Caco-2 (cell line): ENCODE data around the gene MKRN2. TPM values are rescaled to one million over a fixed set of nuclear protein-coding genes. Genes with fewer than 3 reads are reported as not detected.
A peak's percentile ranks its signal among the peaks of the same experiment; 100 is the strongest.

ENCODE experiments used
- BruUV-seq: library from RNA; stranded (reverse); fragments of 400-500 nt; replicated peaks from 2 replicates; lab custom pipeline; 2021; lab: Mats Ljungman, UMichigan
- CTCF ChIA-PET: fragments of 300-600 bp; sonication (Branson Sonifier 250); formaldehyde crosslinking; loops from one replicate; lab custom pipeline; 2022; ENCODE audit warnings: antibody characterized with exemption; lab: Charles Lee
- POLR2A ChIA-PET: fragments of 300-600 bp; sonication (Branson Sonifier 250); formaldehyde crosslinking; loops from one replicate; lab custom pipeline; 2022; ENCODE audit warnings: antibody characterized with exemption; lab: Charles Lee
- DNase-seq, 2 experiments: peaks; one replicate each; pipeline versions ENCODE4 v3.0.0 to v3.0.0-alpha.2; 2020 to 2022
- H3K27me3 ChIP-seq: replicated peaks from 2 replicates; pipeline ENCODE4 v1.6.0; 2011; ENCODE audit warnings: low read length; ENCODE audit not compliant: control insufficient read depth, insufficient read depth
- H3K36me3 ChIP-seq: 2 replicates; pipeline ENCODE4 v1.5.1; 2011; ENCODE audit warnings: low read length; ENCODE audit not compliant: control insufficient read depth, insufficient read depth
- H3K4me1 ChIP-seq: fragments of 250-450 bp; sonication (Bioruptor Pico); 2 replicates; pipeline ENCODE4 v1.5.1; 2020; ENCODE audit warnings: mild to moderate bottlenecking
- H3K4me3 ChIP-seq: 2 replicates; pipeline ENCODE4 v1.5.1; 2011; ENCODE audit warnings: low read depth, mild to moderate bottlenecking, control low read depth, low read length
- H3K9me3 ChIP-seq: fragments of 250-450 bp; sonication (Bioruptor Pico); 2 replicates; pipeline ENCODE4 v1.5.1; 2020; ENCODE audit warnings: mild to moderate bottlenecking, moderate library complexity
- H3K27ac Mint-ChIP-seq: one replicate; pipeline ENCODE4 v1.8.0; 2022; ENCODE audit warnings: mixed read lengths; ENCODE audit not compliant: unreplicated experiment
- H3K27me3 Mint-ChIP-seq: one replicate; pipeline ENCODE4 v1.8.0; 2022; ENCODE audit warnings: mixed read lengths; ENCODE audit not compliant: insufficient read depth, unreplicated experiment
- H3K36me3 Mint-ChIP-seq: one replicate; pipeline ENCODE4 v1.8.0; 2022; ENCODE audit warnings: mild to moderate bottlenecking, mixed read lengths; ENCODE audit not compliant: insufficient read depth, unreplicated experiment
- H3K4me1 Mint-ChIP-seq: one replicate; pipeline ENCODE4 v1.8.0; 2022; ENCODE audit warnings: low read depth, mixed read lengths; ENCODE audit not compliant: unreplicated experiment
- H3K4me3 Mint-ChIP-seq: one replicate; pipeline ENCODE4 v1.8.0; 2022; ENCODE audit warnings: mild to moderate bottlenecking, moderate library complexity, mixed read lengths; ENCODE audit not compliant: unreplicated experiment
- H3K9me3 Mint-ChIP-seq: one replicate; pipeline ENCODE4 v1.8.0; 2022; ENCODE audit warnings: mixed read lengths; ENCODE audit not compliant: unreplicated experiment
- intact Hi-C: fragments of 100-400 bp; cut with micrococcal nuclease; formaldehyde crosslinking; loops from one replicate; pipeline ENCODE4 v1.10.0; 2022; ENCODE audit not compliant: unreplicated experiment
- total RNA-seq: library from RNA; stranded (reverse); gene quantifications from 2 replicates; pipeline ENCODE4 v1.2.3, GENCODE V29; 2022
- TF ChIP-seq, protein P1 (sequence below), 2 experiments: fragments of 200-600 bp in 1 of 2; IDR thresholded peaks; 1 replicate in 1 of 2; 2 replicates in 1 of 2; pipeline versions ENCODE4 v1.5.1 to v1.8.0; 2011 to 2022; ENCODE audit warnings: antibody characterized with exemption in 1 of 2, control low read depth in 1 of 2, inconsistent platforms in 1 of 2, low read depth in 1 of 2, low read length in 1 of 2, mild to moderate bottlenecking in 1 of 2, moderate library complexity in 1 of 2; ENCODE audit not compliant: insufficient read depth in 1 of 2, severe bottlenecking in 1 of 2, unreplicated experiment in 1 of 2

The MKRN2 gene
- total RNA-seq, 1 experiment from 2014 or later: 25.2 TPM

DNA sequence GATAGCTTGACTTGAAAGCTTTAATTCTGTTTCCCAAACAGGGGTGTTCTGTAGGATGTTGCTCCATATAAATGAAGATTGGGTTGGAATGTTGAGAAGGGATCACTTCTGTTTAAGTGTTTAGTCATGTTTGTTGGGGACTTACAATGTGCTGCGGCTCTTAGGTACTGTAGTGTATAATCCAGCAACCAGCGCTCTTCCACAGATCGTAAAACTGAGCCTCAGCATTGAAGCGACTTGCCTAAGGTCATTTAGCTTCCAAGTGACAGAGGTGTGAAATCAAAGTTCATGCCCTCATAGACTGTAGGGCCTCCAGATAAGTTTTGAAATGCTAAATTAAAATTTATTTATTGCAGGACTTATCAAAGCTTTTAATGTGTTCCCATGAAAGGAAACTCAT lies 1.8 kb downstream of the MKRN2 start:
- ChIA-PET CTCF (interaction anchor here (0.6 kb wide), 1 partner anchor 356 kb away, joined by 3 read pairs; no protein-coding TSS in a partner anchor), POLR2A (no interaction called here)
- Histone ChIP-seq H3K4me3 (peak overlapping the region; percentile 94; the same call in 1 of the 2 replicates), H3K36me3 (no peaks in the 10 kb centered on the region), H3K27me3 (no peaks in the 10 kb centered on the region), H3K9me3 (no peaks in the 10 kb centered on the region), H3K4me1 (peaks cover 24% of the 10 kb centered on the region)
- H3K4me3 Mint-ChIP-seq: peak overlapping the region; percentile 91
- no TSS peak for BruUV-seq
- intact Hi-C loops: no loop called here
- H3K27me3 Mint-ChIP-seq: no peaks in the 10 kb centered on the region
- H3K27ac Mint-ChIP-seq: no peak overlapping the region
- H3K9me3 Mint-ChIP-seq: no peaks in the 10 kb centered on the region
- H3K36me3 Mint-ChIP-seq: peaks cover 8% of the 10 kb centered on the region
- TF ChIP-seq, protein P1, sequence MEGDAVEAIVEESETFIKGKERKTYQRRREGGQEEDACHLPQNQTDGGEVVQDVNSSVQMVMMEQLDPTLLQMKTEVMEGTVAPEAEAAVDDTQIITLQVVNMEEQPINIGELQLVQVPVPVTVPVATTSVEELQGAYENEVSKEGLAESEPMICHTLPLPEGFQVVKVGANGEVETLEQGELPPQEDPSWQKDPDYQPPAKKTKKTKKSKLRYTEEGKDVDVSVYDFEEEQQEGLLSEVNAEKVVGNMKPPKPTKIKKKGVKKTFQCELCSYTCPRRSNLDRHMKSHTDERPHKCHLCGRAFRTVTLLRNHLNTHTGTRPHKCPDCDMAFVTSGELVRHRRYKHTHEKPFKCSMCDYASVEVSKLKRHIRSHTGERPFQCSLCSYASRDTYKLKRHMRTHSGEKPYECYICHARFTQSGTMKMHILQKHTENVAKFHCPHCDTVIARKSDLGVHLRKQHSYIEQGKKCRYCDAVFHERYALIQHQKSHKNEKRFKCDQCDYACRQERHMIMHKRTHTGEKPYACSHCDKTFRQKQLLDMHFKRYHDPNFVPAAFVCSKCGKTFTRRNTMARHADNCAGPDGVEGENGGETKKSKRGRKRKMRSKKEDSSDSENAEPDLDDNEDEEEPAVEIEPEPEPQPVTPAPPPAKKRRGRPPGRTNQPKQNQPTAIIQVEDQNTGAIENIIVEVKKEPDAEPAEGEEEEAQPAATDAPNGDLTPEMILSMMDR (IDR thresholded peaks at IDR 0.05; ENCODE audit: insufficient read depth in 1 of 2, low read depth in 1 of 2, low read length in 1 of 2, severe bottlenecking in 1 of 2, unreplicated experiment in 1 of 2): no peak
- DNase-seq: no peak
- H3K4me1 Mint-ChIP-seq: peaks cover 26% of the 10 kb centered on the region

DNA sequence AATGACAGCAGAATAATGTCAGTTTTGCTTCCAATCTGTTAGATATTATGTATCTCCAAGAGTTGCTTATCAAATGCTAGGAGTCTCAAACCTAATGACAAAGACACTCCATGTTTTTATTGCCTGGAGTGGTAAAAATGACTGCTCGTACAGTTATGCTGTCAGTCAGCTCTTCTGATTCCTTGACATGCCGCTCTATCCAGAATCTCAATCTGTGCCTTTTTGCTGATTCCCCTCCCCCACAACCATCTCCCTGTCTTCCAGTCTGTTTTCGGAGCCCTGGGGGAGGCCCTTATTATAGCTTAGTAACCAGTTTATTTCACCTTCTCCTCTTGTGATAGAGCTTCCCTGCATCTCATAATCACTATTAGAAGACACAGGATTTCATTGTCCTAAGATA lies 2.6 kb downstream of the MKRN2 start:
- peaks cover 24% of the 10 kb centered on the region for H3K4me1 ChIP-seq
- Mint-ChIP-seq H3K36me3 (peaks cover 8% of the 10 kb centered on the region), H3K27me3 (no peaks in the 10 kb centered on the region), H3K4me3 (peak overlapping the region; percentile 8), H3K27ac (no peak overlapping the region), H3K9me3 (no peaks in the 10 kb centered on the region), H3K4me1 (peaks cover 26% of the 10 kb centered on the region)
- DNase-seq: no peak
- ChIA-PET POLR2A (no interaction called here), CTCF (no interaction called here)
- H3K27me3 ChIP-seq: no peaks in the 10 kb centered on the region
- BruUV-seq: no TSS peak
- no peaks in the 10 kb centered on the region for H3K9me3 ChIP-seq
- TF ChIP-seq, protein P1 (IDR thresholded peaks at IDR 0.05; ENCODE audit: insufficient read depth in 1 of 2, low read depth in 1 of 2, low read length in 1 of 2, severe bottlenecking in 1 of 2, unreplicated experiment in 1 of 2): no peak
- no peaks in the 10 kb centered on the region for H3K36me3 ChIP-seq
- H3K4me3 ChIP-seq: no peak overlapping the region
- intact Hi-C loops: no loop called here

DNA sequence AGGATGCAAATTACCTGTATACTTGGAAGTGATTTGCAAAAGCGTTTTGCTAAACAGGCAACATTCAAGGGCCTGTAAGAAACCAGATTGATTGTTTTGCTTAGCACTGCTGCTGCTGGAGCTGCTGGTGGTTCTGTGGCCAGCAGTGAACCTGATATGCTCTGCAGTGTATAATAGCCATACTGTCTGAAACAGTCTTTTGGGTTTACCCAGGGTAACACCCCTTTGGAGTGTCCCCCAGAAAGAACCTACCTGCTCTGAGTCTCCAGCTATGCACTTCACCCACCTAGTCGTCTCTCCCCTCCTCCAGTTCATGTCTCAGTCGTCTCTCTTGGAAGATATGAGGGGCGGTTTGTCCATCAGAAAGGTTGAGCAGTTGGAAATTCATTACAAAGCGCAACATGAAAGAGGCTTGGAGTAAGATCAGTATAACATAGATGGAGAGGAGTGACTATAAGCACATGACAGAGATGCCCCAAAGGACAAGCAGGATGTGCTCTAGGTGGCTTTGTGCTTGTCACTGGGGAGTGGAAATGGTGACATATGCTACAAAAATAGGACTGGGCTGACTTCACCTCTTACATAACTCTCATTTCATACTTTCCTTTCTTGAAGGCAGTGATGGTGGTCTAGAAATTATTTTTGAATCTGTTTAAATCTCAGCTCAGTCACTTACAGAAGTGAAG lies 3.8 kb downstream of the MKRN2 start:
- TF ChIP-seq, protein P1 (IDR thresholded peaks at IDR 0.05; ENCODE audit: insufficient read depth in 1 of 2, low read depth in 1 of 2, low read length in 1 of 2, severe bottlenecking in 1 of 2, unreplicated experiment in 1 of 2): no peak
- no peaks in the 10 kb centered on the region for H3K27me3 Mint-ChIP-seq
- no peaks in the 10 kb centered on the region for H3K9me3 Mint-ChIP-seq
- no peak for DNase-seq
- Histone ChIP-seq H3K4me3 (no peak overlapping the region), H3K4me1 (peaks cover 24% of the 10 kb centered on the region), H3K9me3 (no peaks in the 10 kb centered on the region), H3K36me3 (no peaks in the 10 kb centered on the region), H3K27me3 (no peaks in the 10 kb centered on the region)
- ChIA-PET CTCF (no interaction called here), POLR2A (no interaction called here)
- H3K4me3 Mint-ChIP-seq: no peak overlapping the region
- intact Hi-C loops: loop anchor here (5.0 kb wide), 1 partner anchor 332 kb away; no protein-coding TSS in a partner anchor
- BruUV-seq: no TSS peak
- H3K27ac Mint-ChIP-seq: no peak overlapping the region
- H3K4me1 Mint-ChIP-seq: peaks cover 26% of the 10 kb centered on the region
- peaks cover 8% of the 10 kb centered on the region for H3K36me3 Mint-ChIP-seq
